Keratinocyte (primary cell): ENCODE results near the gene SLC38A7. TPM values are rescaled to one million over a fixed set of nuclear protein-coding genes. Genes with fewer than 3 reads are reported as not detected.
A peak's percentile ranks its signal among the peaks of the same experiment; 100 is the strongest.

ENCODE experiments used
- DNase-seq: peaks from one replicate; pipeline ENCODE4 v3.0.0-alpha.2; 2011; ENCODE audit warnings: low read depth, missing footprints, low spot score
- FAIRE-seq: peaks from 2 replicates; lab custom pipeline; 2011; peaks lifted over from hg19 to GRCh38; lab: Jason Lieb, UNC
- H2AFZ ChIP-seq: 2 replicates; pipeline ENCODE4 v1.6.0; 2012; ENCODE audit warnings: low read length, control low read depth, inconsistent platforms; ENCODE audit not compliant: control insufficient read depth
- H3K27ac ChIP-seq: 2 replicates; pipeline ENCODE4 v1.5.1; 2011; ENCODE audit warnings: low read length; ENCODE audit not compliant: control insufficient read depth, insufficient read depth
- H3K27me3 ChIP-seq: 3 replicates; pipeline ENCODE4 v1.6.0; 2011; ENCODE audit warnings: low read length; ENCODE audit not compliant: control insufficient read depth, insufficient read depth; ENCODE audit errors: extremely low read depth
- H3K36me3 ChIP-seq, 2 experiments: 2 replicates in 1 of 2; 3 replicates in 1 of 2; pipeline ENCODE4 v1.5.1; 2011; ENCODE audit warnings: low read length in 2 of 2, mild to moderate bottlenecking in 1 of 2; ENCODE audit not compliant: control insufficient read depth in 2 of 2, insufficient read depth in 2 of 2; ENCODE audit errors: extremely low read depth in 1 of 2
- H3K4me1 ChIP-seq: 3 replicates; pipeline ENCODE4 v1.5.1; 2011; ENCODE audit warnings: low read length; ENCODE audit not compliant: control insufficient read depth, insufficient read depth; ENCODE audit errors: extremely low read depth
- H3K4me2 ChIP-seq: 3 replicates; pipeline ENCODE4 v1.6.0; 2011; ENCODE audit warnings: low read depth, low read length; ENCODE audit not compliant: control insufficient read depth, insufficient read depth; ENCODE audit errors: extremely low read depth
- H3K4me3 ChIP-seq, 3 experiments: fragments of 200-600 bp in 1 of 3; sonication (generic) in 1 of 3; 2 replicates in 2 of 3; 3 replicates in 1 of 3; pipeline ENCODE4 v1.5.1; 2011 to 2016; ENCODE audit warnings: low read length in 3 of 3, mild to moderate bottlenecking in 3 of 3, control low read depth in 2 of 3, inconsistent platforms in 1 of 3, low read depth in 1 of 3, mixed read lengths in 1 of 3, mixed run types in 1 of 3, moderate library complexity in 1 of 3; ENCODE audit not compliant: control insufficient read depth in 2 of 3, insufficient read depth in 2 of 3; ENCODE audit errors: extremely low read depth in 1 of 3
- H3K79me2 ChIP-seq: 2 replicates; pipeline ENCODE4 v1.6.0; 2012; ENCODE audit warnings: low read length; ENCODE audit not compliant: control insufficient read depth, insufficient read depth
- H3K9ac ChIP-seq: 3 replicates; pipeline ENCODE4 v1.6.0; 2011; ENCODE audit warnings: low read length; ENCODE audit not compliant: control insufficient read depth, insufficient read depth; ENCODE audit errors: extremely low read depth
- H3K9me1 ChIP-seq: 3 replicates; pipeline ENCODE4 v1.6.0; 2011; ENCODE audit warnings: low read length; ENCODE audit not compliant: control insufficient read depth, insufficient read depth; ENCODE audit errors: extremely low read depth
- H3K9me3 ChIP-seq: 2 replicates; pipeline ENCODE4 v1.5.1; 2012; ENCODE audit warnings: low read depth, low read length; ENCODE audit not compliant: control insufficient read depth
- H4K20me1 ChIP-seq: 3 replicates; pipeline ENCODE4 v1.6.0; 2011; ENCODE audit warnings: low read length; ENCODE audit not compliant: control insufficient read depth, insufficient read depth; ENCODE audit errors: extremely low read depth
- CTCF ChIP-seq, 3 experiments: IDR thresholded peaks in 1 of 3; conservative IDR thresholded peaks in 1 of 3; optimal IDR thresholded peaks in 1 of 3; 2 replicates in 2 of 3; 3 replicates in 1 of 3; pipeline versions ENCODE3 to v1.5.1; 2011; ENCODE audit warnings: low read length in 3 of 3, mild to moderate bottlenecking in 3 of 3, moderate library complexity in 2 of 3, control low read depth in 1 of 3, inconsistent platforms in 1 of 3; ENCODE audit not compliant: insufficient read depth in 2 of 3; ENCODE audit errors: extremely low read depth in 1 of 3
- EZH2 ChIP-seq: IDR thresholded peaks from one replicate; pipeline ENCODE4 v1.6.1; 2012; ENCODE audit warnings: inconsistent platforms, mild to moderate bottlenecking, low read length, moderate library complexity
- dilution Hi-C: fragments of 300-500 bp; cut with MboI; formaldehyde crosslinking; loops from one replicate; pipeline ENCODE4 v1.7.0; 2020; ENCODE audit warnings: low sequenced_read_pairs; ENCODE audit not compliant: extremely low pct_ligation_motif_present
- polyA plus RNA-seq, 5 experiments: library from polyadenylated mRNA; depleted of rRNA in 3 of 5; stranded (reverse) in 3 of 5; stranded (forward) in 1 of 5; unstranded in 1 of 5; fragments of >200 nt; gene quantifications; 1 replicate in 1 of 5; 2 replicates in 3 of 5; 3 replicates in 1 of 5; pipeline versions ENCODE4 v1.2.1 to v1.2.3, GENCODE V29; 2011 to 2012; ENCODE audit warnings: missing spikeins in 2 of 5, low read depth in 1 of 5, low replicate concordance in 1 of 5

SLC38A7 gene
- polyA plus RNA-seq, 1 donor (not counting 4 experiments of a cell fraction or from before 2014, with no cell fraction given), result 11.2 TPM

DNA sequence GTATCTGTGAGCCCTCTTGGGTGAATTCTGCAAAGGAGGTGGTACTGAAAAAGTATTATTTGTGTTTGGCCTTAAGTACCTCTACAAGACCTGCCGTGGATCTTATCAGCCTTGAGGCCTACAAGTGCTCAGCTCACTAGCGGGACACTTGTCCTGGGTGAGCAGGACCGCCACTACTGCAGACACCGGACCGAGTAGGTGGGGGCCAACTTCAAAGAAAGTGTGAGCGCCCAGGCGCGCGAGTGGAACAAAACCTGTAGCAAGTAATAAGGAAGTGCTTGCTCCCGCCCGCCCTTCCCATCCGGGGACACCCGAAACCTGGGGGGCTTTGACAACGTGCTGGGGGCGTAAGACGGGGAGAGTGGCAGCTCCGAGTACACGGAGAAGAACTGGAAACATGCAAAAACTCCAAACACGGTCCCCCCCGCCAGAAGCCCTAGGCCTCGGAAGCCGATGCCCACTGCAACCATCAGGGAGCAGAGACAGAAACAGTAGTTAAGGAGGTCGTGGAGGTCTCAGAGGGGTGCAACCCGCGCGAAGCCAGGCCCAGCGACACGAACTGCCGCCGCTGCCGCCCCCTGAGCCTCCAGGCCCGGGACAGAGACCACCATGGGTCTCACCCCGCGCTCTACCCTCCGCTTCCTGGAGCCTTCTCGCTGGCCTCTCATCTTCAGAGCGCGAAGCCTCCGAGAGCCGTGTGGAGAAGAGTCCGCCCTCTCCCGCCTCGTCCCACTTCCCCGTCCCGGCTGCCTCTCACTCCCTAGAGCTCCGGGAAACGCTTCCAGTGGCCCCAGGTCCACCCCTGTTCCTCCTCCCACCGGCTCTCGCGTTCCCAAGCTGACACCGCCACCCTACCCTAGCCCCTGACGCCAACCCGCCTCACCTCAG lies 55.5 kb downstream of the SLC38A7 start:
- Histone ChIP-seq H4K20me1 (no peaks in the 10 kb centered on the region), H3K27ac (peak overlapping the region; percentile 100), H3K9me1 (no peaks in the 10 kb centered on the region), H3K79me2 (peaks cover 56% of the 10 kb centered on the region), H3K9ac (peak overlapping the region; percentile 100), H3K9me3 (no peaks in the 10 kb centered on the region), H3K4me1 (peaks cover 9% of the 10 kb centered on the region), H2AFZ (peak overlapping the region; percentile 93), H3K4me2 (peak overlapping the region; percentile 82), H3K36me3 (peaks cover 3 to 7% of the 10 kb centered on the region in 2 experiments), H3K27me3 (no peaks in the 10 kb centered on the region), H3K4me3 (peak overlapping the region; percentile 86 to 98 (median 93))
- TF ChIP-seq CTCF (optimal IDR thresholded peaks at IDR 0.05 in 1 of 3, IDR thresholded peaks at IDR 0.05 in 1 of 3, conservative IDR thresholded peaks at IDR 0.05 in 1 of 3; ENCODE audit: extremely low read depth in 1 of 3, insufficient read depth in 2 of 3, low read length in 3 of 3) (no peak), EZH2 (no peak)
- dilution Hi-C loops, result no loop called here
- DNase-seq, result no peak
- no peak for FAIRE-seq

- Histone ChIP-seq H4K20me1 (no peaks in the 10 kb centered on the region), H3K27ac (no peak overlapping the region), H3K9me1 (no peaks in the 10 kb centered on the region), H3K79me2 (peaks cover 91% of the 10 kb centered on the region), H3K4me3 (no peak overlapping the region), H3K4me1 (peaks cover 5% of the 10 kb centered on the region), H3K36me3 (peaks cover 10 to 15% of the 10 kb centered on the region in 2 experiments), H3K9ac (no peak overlapping the region), H2AFZ (no peak overlapping the region), H3K27me3 (no peaks in the 10 kb centered on the region), H3K4me2 (no peak overlapping the region), H3K9me3 (no peaks in the 10 kb centered on the region)
- no peak for DNase-seq
- FAIRE-seq, result no peak
- TF ChIP-seq CTCF (optimal IDR thresholded peaks at IDR 0.05 in 1 of 3, IDR thresholded peaks at IDR 0.05 in 1 of 3, conservative IDR thresholded peaks at IDR 0.05 in 1 of 3; ENCODE audit: extremely low read depth in 1 of 3, insufficient read depth in 2 of 3, low read length in 3 of 3) (no peak), EZH2 (no peak)
- dilution Hi-C loops, result no loop called here
These were observed 60.4 kb downstream of the SLC38A7 start for GRCh38 chr16:58624209-58624608.
